SK-N-SH (cell line): ENCODE data around the gene COL15A1.

ENCODE experiments used
- EP300 ChIP-seq, 2 experiments: IDR thresholded peaks; 2 replicates each; pipeline versions ENCODE4 v1.4.0 to v1.6.1; 2012; ENCODE audit warnings: borderline replicate concordance in 1 of 2, low read depth in 1 of 2, low read length in 1 of 2
- EZH2phosphoT487 ChIP-seq: fragments of 200-600 bp; sonication (generic); IDR thresholded peaks from 2 replicates; pipeline ENCODE4 v1.6.1; 2017; ENCODE audit warnings: low read depth, mixed run types, mild to moderate bottlenecking, antibody characterized with exemption, moderate library complexity, borderline replicate concordance
- GABPA ChIP-seq: IDR thresholded peaks from 2 replicates; pipeline ENCODE4 v1.4.0; 2012; ENCODE audit warnings: low read depth, mild to moderate bottlenecking
- GATA2 ChIP-seq: sonication (generic); formaldehyde crosslinking; IDR thresholded peaks from 2 replicates; pipeline ENCODE4 v1.5.0; 2020; ENCODE audit warnings: mild to moderate bottlenecking, missing genetic modification reagents
- NFIC ChIP-seq: IDR thresholded peaks from 2 replicates; pipeline ENCODE4 v1.4.0; 2012; ENCODE audit warnings: borderline replicate concordance
- POLR2AphosphoS5 ChIP-seq: IDR thresholded peaks from 2 replicates; pipeline ENCODE4 v1.6.1; 2012; ENCODE audit warnings: low read depth, low read length
- RCOR1 ChIP-seq: fragments of 150-350 bp; IDR thresholded peaks from 2 replicates; pipeline ENCODE4 v1.6.1; 2017; ENCODE audit warnings: antibody characterized with exemption, low read length
- SIN3A ChIP-seq: IDR thresholded peaks from 2 replicates; pipeline ENCODE4 v1.6.1; 2012; ENCODE audit warnings: low read depth, mild to moderate bottlenecking, low read length, moderate library complexity, borderline replicate concordance
- TAF1 ChIP-seq: IDR thresholded peaks from 2 replicates; pipeline ENCODE4 v1.6.1; 2012; ENCODE audit warnings: low read depth, mild to moderate bottlenecking, low read length, moderate library complexity, borderline replicate concordance
- TF ChIP-seq, protein P1 (sequence below): fragments of 200-600 bp; sonication (generic); IDR thresholded peaks from 2 replicates; pipeline ENCODE4 v1.6.1; 2017; ENCODE audit warnings: antibody characterized with exemption, mild to moderate bottlenecking, moderate library complexity
- TF ChIP-seq, protein P2 (sequence below): IDR thresholded peaks from 2 replicates; pipeline ENCODE4 v1.4.0; 2012; ENCODE audit warnings: low read depth, borderline replicate concordance

DNA sequence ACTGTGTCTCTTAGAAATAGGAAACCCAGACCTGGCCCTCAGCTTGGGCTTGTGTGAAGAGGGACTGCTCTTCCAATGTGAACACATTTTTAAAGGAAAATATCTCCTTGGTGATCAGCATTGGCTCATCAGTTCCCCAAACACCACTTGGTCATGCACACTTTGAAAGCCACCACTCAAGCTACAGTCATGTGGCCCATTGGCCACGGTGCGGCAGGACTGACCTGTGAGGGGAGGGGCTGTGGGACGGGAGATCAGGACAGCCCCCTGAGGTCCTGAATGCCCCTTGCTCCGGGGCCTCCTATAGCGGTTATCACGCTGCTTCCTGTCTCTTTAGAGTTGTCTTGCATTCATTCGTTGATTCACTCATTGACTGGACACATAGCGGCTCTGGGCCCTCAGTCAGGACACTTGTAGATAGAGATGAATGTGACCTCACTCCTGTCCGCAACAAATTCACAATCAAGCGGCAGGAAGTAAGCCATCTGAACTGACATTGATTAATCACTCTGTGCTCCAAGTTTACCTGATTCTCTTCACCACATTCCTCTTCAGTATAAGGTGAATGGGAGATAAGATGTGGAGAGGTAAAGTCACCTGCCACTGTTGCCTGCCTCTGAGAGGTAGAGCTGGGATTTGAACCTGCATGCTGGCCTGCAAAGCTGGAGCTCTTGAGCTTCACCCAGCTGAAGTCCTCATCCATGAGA is 73.1 kb downstream of the COL15A1 start:
- no peak for TF ChIP-seq EP300 (IDR thresholded peaks at IDR 0.05; ENCODE audit: borderline replicate concordance in 1 of 2, low read depth in 1 of 2, low read length in 1 of 2)
- TF ChIP-seq, protein P1, sequence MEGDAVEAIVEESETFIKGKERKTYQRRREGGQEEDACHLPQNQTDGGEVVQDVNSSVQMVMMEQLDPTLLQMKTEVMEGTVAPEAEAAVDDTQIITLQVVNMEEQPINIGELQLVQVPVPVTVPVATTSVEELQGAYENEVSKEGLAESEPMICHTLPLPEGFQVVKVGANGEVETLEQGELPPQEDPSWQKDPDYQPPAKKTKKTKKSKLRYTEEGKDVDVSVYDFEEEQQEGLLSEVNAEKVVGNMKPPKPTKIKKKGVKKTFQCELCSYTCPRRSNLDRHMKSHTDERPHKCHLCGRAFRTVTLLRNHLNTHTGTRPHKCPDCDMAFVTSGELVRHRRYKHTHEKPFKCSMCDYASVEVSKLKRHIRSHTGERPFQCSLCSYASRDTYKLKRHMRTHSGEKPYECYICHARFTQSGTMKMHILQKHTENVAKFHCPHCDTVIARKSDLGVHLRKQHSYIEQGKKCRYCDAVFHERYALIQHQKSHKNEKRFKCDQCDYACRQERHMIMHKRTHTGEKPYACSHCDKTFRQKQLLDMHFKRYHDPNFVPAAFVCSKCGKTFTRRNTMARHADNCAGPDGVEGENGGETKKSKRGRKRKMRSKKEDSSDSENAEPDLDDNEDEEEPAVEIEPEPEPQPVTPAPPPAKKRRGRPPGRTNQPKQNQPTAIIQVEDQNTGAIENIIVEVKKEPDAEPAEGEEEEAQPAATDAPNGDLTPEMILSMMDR, result no peak
- no peak for TF ChIP-seq POLR2AphosphoS5
- no peak for TF ChIP-seq SIN3A
- no peak for TF ChIP-seq GATA2 (CRISPR knock-in tag)
- no peak for TF ChIP-seq GABPA
- TF ChIP-seq RCOR1, result no peak
- TF ChIP-seq EZH2phosphoT487, result no peak
- TF ChIP-seq TAF1, result no peak
- TF ChIP-seq NFIC, result no peak
- TF ChIP-seq, protein P2, sequence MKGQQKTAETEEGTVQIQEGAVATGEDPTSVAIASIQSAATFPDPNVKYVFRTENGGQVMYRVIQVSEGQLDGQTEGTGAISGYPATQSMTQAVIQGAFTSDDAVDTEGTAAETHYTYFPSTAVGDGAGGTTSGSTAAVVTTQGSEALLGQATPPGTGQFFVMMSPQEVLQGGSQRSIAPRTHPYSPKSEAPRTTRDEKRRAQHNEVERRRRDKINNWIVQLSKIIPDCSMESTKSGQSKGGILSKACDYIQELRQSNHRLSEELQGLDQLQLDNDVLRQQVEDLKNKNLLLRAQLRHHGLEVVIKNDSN, result no peak
